DMS 273 (cell line): ENCODE results near the gene NUMA1.

ENCODE experiments used
- DNase-seq: peaks from one replicate; lab custom pipeline; 2025; ENCODE audit not compliant: unreplicated experiment; lab: John Stamatoyannopoulos, UW

The NUMA1 gene

GRCh38 chr11:72001834-72002591 lies 78.3 kb downstream of the NUMA1 start:
- peak; percentile 21 for DNase-seq

- no peak for DNase-seq
These were observed 79.1 kb downstream of the NUMA1 start for GRCh38 chr11:72001285-72001684.

DNA sequence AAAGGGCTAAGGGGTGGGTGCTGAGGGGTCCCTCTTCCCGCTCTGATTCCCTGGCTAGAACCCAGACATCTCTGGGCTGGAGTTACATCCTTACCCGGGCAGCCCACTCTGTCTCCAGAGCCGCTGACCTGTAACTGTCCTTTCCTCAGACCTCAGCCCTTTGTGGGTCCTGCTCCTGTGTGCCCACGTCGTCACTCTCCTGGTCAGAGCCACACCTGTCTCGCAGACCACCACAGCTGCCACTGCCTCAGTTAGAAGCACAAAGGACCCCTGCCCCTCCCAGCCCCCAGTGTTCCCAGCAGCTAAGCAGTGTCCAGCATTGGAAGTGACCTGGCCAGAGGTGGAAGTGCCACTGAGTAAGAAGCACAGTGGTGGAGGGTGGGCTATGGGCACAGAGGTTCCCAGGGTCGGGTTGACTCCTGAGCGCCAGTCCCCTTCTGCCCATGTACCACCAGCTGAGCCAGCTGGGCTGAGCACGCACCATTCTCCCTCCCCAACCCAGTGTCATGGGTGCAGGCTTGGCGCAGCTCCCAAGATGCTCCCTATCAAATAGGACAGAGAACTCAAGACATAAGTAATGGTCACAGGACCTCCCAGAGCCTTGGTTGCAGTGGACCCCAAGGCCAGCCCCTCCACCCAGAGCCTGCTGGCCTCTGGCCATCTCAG lies 80.0 kb downstream of the NUMA1 start:
- no peak for DNase-seq

DNA sequence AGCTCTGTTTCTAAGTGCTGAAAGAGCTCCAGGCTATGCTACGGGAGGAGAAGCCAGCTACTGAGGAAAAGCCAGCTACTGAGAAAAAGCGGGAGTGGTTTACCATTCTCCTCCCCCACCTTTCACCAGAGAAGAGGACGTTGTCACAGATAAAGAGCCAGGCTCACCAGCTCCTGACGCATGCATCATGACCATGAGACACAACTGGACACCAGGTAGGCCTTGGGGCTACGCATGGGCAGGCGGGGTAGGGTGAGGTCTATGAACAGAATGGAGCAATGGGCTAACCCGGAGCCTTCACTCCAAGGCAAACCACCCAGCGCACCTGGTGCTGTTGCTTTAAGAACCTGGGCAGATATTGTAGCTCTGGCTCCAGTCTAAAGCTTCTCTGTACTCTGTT lies 80.5 kb downstream of the NUMA1 start:
- DNase-seq, result no peak

- no peak for DNase-seq
These were observed 81.0 kb downstream of the NUMA1 start for GRCh38 chr11:71999362-71999761.

GRCh38 chr11:71998649-71999310 lies 81.6 kb downstream of the NUMA1 start, which contains the start of gene IL18BP:
Gene IL18BP (plus strand): TSS chr11:71998909. CDS start chr11:71999985, 1,076 bp downstream.
- DNase-seq, result no peak

DNA sequence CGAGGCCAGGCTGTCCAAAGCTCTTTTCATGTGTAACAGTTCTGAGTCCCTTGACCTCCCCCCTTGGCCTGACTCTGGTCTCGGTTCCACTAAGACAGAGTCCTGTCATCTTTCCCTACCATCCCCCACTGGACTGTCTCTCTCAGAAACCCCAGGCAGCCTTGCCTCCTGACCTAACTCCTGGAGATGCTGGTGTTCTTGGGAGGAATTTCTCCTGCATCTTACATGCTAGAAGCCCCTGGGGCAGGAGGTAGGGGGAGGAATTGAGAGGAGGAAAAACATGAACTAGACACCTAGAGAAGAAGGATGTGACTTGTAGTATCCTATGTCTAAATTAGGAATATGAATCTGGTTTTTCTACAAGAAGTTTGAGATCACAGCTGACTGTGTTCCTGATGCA lies 82.3 kb downstream of the NUMA1 start:
- no peak for DNase-seq

DNA sequence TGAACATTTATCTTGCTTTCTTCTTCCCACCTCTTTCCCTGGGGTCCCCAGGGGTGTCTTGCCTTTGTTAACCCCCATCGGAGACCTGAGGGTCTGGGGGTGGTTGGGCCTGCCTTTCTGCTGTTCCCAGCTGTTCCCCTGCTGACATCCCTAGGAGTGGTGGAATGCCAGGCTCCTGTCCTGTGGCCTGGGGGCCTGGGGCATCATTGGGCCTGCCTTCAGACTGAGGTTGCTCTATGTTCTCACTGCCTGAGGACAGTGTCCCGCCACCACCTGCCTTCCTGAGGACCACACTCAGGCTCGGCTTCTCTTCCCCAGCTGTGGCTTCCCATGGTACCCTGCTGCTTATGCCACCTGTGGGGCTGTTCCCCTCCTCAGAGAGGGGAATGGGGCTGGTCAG lies 82.7 kb downstream of the NUMA1 start:
- no peak for DNase-seq

- no peak for DNase-seq
These were observed 83.4 kb downstream of the NUMA1 start for GRCh38 chr11:71996946-71997345.

DNA sequence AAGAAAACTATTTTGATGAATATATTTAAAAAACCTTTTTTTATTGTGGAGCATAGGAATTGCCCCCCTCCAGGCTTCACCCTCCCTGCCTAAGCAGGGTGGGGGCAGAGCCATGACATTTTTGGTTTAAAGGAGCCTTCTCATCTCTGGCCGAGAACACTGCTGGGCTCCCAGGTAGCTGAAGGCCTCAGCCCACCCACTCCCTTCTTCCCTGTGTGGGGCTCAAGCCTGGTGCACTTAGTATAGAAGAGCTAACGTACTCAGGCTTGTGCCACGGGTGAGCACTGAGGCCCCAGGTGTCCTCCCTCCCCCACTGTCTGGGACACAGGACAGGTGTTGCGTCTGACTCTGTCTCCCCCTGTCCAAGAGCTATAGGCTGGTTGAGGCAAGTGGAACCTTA lies 83.8 kb downstream of the NUMA1 start:
- no peak for DNase-seq

GRCh38 chr11:71995726-71996291 lies 84.5 kb downstream of the NUMA1 start:
- DNase-seq, result no peak

GRCh38 chr11:71994786-71995185 lies 85.6 kb downstream of the NUMA1 start:
- DNase-seq, result no peak

DNA sequence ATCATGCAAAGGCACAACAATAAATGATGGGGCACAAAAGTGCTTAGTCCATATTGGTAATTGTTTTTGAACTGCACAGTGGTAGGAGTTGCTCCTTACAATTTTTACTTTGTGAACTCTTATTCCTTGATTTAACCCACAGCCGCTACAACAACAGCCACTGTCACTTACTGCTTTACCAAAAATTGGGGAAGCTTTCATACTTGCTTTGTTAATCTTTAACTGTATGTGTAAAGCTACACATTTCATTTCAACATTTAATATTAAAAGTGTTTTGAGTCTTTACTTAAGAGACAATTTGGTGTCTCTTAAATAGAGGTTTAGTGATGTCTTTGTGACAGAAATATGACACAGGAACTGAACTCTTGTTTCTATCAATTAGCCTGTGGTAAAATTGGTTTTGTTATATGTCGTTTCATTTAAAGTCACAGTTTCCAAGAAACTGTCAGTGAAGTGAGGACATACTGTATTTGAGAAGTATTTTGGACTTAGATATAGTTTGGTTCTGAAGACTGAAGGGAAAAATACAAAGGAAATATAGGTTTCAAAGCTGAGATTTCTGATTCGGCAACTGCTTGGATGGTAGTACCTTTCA lies 88.1 kb downstream of the NUMA1 start:
- no peak for DNase-seq

GRCh38 chr11:71991494-71991893 lies 88.8 kb downstream of the NUMA1 start:
- DNase-seq, result no peak

- no peak for DNase-seq
These were observed 89.6 kb downstream of the NUMA1 start for GRCh38 chr11:71990701-71991100.

DNA sequence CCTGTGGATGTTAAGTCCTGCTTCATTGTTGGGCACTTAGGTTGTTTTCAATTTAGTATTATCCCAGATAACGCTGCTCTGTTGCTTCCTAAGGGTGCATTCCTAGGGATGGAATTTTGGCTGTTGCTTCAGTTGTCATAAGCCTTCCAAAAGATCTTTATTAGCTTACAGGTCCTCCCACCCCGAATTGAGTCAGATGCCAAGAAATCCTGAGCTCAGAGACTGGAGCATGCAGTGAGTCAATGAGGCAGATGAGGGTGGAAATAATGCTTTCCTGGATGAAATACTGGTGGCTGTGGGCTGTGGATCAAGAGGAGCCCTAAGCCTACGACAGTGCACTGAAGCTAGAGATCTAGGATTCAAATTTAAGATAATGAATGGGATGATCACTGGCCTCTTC lies 92.3 kb downstream of the NUMA1 start:
- DNase-seq, result no peak

DNA sequence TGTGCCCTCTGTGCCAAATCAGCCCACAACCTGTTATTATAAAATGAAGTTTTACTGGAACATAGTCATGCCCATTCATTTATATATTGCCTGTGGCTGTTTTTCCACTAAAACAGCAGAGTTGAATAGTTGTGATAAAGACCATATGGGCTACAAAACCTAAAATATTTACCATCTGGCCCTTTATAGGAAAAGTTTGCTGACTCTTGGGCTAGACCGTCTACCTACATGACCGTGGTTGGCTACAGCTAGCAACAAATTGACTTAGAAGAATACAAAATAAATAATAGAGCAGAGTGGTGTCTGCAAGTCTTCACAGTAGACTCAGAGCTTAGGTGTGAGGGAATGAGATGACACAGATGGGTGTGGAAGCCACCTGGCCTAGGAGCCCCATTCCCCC lies 92.8 kb downstream of the NUMA1 start:
- DNase-seq, result no peak

GRCh38 chr11:71986131-71986530 lies 94.2 kb downstream of the NUMA1 start:
- no peak for DNase-seq

DNA sequence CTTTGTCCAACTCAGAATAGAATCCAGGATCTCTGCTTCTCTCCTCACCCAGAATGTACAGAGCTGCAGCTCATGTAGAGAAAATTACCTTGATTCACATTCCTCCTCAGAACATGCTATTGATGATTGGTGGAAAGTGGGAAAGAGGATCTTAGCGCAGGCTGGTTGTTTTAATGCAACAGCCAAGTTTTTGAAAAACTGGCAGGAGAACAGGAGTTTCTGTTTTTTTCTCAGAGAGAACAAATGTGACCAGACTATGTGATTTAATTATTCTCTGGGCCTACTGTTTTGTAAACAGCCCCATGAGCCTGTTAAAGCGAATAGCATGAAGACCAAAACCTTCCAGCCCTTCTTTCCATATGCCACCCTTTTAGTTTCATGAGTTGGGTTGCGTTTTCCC lies 100.7 kb downstream of the NUMA1 start:
- DNase-seq, result no peak

DNA sequence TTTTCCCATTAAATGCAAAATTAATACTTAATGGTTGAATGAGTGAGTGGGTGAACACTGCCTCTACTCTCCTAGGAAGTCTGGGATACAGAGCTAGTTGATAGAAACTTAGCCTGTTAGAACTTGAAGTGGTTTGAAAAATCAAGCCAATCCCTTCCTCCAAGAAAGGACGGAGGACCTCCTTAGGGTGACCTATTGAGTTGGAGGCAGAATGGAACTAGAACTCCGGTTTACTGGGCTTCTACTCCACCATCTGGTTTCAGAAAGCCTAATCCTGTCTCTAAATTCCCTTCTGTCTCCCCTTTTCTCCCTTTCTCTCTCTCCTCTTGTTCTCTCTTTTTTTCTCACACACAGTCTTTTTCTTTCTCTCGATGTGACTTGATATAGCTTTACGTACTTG lies 101.2 kb downstream of the NUMA1 start:
- DNase-seq, result no peak

GRCh38 chr11:71977743-71978418 lies 102.5 kb downstream of the NUMA1 start:
- DNase-seq, result peak; percentile 63
